Trophoblast cell (in vitro differentiated cells and primary cell): ENCODE results near the gene WDR38.

Experiments
- DNase-seq, 2 donors: peaks; one replicate each; pipeline ENCODE4 v3.0.0-alpha.2; 2016
- H2AFZ ChIP-seq: 2 replicates; pipeline ENCODE4 v1.6.1; 2013; ENCODE audit warnings: low read length, moderate library complexity, mild to moderate bottlenecking; ENCODE audit not compliant: insufficient read depth, poor library complexity
- H2AK5ac ChIP-seq: 2 replicates; pipeline ENCODE4 v1.6.1; 2013; ENCODE audit warnings: mild to moderate bottlenecking, low read length
- H2BK120ac ChIP-seq: 2 replicates; pipeline ENCODE4 v1.6.1; 2013; ENCODE audit warnings: low read length, mild to moderate bottlenecking, moderate library complexity; ENCODE audit not compliant: insufficient read depth, poor library complexity
- H2BK12ac ChIP-seq: 2 replicates; pipeline ENCODE4 v1.6.1; 2013; ENCODE audit warnings: mild to moderate bottlenecking, low read length, moderate library complexity
- H2BK5ac ChIP-seq: 2 replicates; pipeline ENCODE4 v1.6.1; 2013; ENCODE audit warnings: low read length, low read depth, moderate library complexity, mild to moderate bottlenecking; ENCODE audit not compliant: poor library complexity
- H3K14ac ChIP-seq: 2 replicates; pipeline ENCODE4 v1.6.1; 2013; ENCODE audit warnings: mild to moderate bottlenecking, low read length
- H3K18ac ChIP-seq: 2 replicates; pipeline ENCODE4 v1.6.1; 2013; ENCODE audit warnings: mild to moderate bottlenecking, low read length
- H3K23ac ChIP-seq: 2 replicates; pipeline ENCODE4 v1.6.1; 2013; ENCODE audit warnings: low read length
- H3K27ac ChIP-seq: 2 replicates; pipeline ENCODE4 v1.5.1; 2013; ENCODE audit warnings: low read depth, mild to moderate bottlenecking, inconsistent platforms, low read length, moderate library complexity
- H3K27me3 ChIP-seq: 2 replicates; pipeline ENCODE4 v1.6.1; 2013; ENCODE audit warnings: inconsistent platforms, mild to moderate bottlenecking, low read length, moderate library complexity; ENCODE audit not compliant: insufficient read depth
- H3K36me3 ChIP-seq, 2 experiments: 1 replicate in 1 of 2; 2 replicates in 1 of 2; pipeline ENCODE4 v1.6.1; 2013; ENCODE audit warnings: low read length in 2 of 2, mild to moderate bottlenecking in 2 of 2, moderate library complexity in 1 of 2; ENCODE audit not compliant: insufficient read depth in 2 of 2, control insufficient read depth in 1 of 2
- H3K4ac ChIP-seq: 2 replicates; pipeline ENCODE4 v1.6.1; 2013; ENCODE audit warnings: low read depth, mild to moderate bottlenecking, low read length, moderate library complexity
- H3K4me1 ChIP-seq, 2 experiments: 1 replicate in 1 of 2; 2 replicates in 1 of 2; pipeline ENCODE4 v1.6.1; 2013; ENCODE audit warnings: low read length in 2 of 2, mild to moderate bottlenecking in 2 of 2, moderate library complexity in 1 of 2; ENCODE audit not compliant: insufficient read depth in 2 of 2, control insufficient read depth in 1 of 2
- H3K4me2 ChIP-seq: 2 replicates; pipeline ENCODE4 v1.6.1; 2013; ENCODE audit warnings: inconsistent platforms, mild to moderate bottlenecking, low read length, moderate library complexity
- H3K4me3 ChIP-seq: 2 replicates; pipeline ENCODE4 v1.5.1; 2013; ENCODE audit warnings: mild to moderate bottlenecking, low read depth, low read length, inconsistent platforms
- H3K79me1 ChIP-seq: one replicate; pipeline ENCODE4 v1.6.1; 2013; ENCODE audit warnings: low read length
- H3K79me2 ChIP-seq: 2 replicates; pipeline ENCODE4 v1.6.1; 2013; ENCODE audit warnings: low read length, mild to moderate bottlenecking; ENCODE audit not compliant: control insufficient read depth, insufficient read depth, poor library complexity
- H3K9ac ChIP-seq: 2 replicates; pipeline ENCODE4 v1.6.1; 2013; ENCODE audit warnings: mild to moderate bottlenecking, low read length
- H3K9me3 ChIP-seq: 2 replicates; pipeline ENCODE4 v1.6.1; 2013; ENCODE audit warnings: low read depth, mild to moderate bottlenecking, control low read depth, inconsistent platforms, low read length; ENCODE audit not compliant: insufficient read depth
- H4K12ac ChIP-seq: 2 replicates; pipeline ENCODE4 v1.6.1; 2013; ENCODE audit warnings: low read depth, mild to moderate bottlenecking, low read length, moderate library complexity
- H4K8ac ChIP-seq: 2 replicates; pipeline ENCODE4 v1.6.1; 2013; ENCODE audit warnings: low read depth, mild to moderate bottlenecking, low read length, moderate library complexity
- H4K91ac ChIP-seq: one replicate; pipeline ENCODE4 v1.6.1; 2013; ENCODE audit warnings: low read depth, mild to moderate bottlenecking, low read length, moderate library complexity
- WGBS: extraction: QIAGEN DNeasy Blood & Tissue Kit; methylation state at CpG from one replicate; pipeline ENCODE4 v1.1.7; 2013; ENCODE audit warnings: missing lambda C conversion rate; ENCODE audit not compliant: insufficient read length, insufficient coverage; ENCODE audit errors: extremely low coverage; 5-methylcytosine and 5-hydroxymethylcytosine counted together

The WDR38 gene

DNA sequence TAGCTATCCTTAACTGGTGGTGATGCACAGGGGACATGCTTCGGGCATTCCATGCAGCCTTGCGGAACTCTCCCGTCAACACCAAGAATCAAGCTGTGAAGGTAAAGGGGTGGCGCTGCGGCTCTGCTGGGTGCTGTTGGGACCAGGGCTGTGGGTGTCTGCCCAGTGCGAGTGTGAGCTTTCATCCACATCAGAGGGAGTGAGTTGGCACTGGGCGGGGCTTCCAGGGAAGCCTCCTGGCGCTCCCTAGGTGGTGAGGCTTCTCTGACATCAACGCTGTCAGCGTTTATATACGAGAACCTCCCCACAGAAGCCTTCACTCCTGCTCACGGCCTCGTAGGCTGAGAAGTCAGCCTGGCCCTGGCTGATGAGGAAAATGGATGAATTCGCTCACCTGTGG, 20.4 kb downstream of the WDR38 start:
- no peak overlapping the region for H3K9ac ChIP-seq
- no peaks in the 10 kb centered on the region for H3K27me3 ChIP-seq
- no peak overlapping the region for H4K12ac ChIP-seq
- H3K4me1 ChIP-seq, result peaks cover 9 to 10% of the 10 kb centered on the region in 2 experiments
- H3K27ac ChIP-seq, result no peak overlapping the region
- WGBS, result no CpG with 5 or more reads among the region's 14 CpGs
- H4K91ac ChIP-seq, result no peak overlapping the region
- H3K9me3 ChIP-seq, result peaks cover 3% of the 10 kb centered on the region
- no peak overlapping the region for H2BK120ac ChIP-seq
- H3K14ac ChIP-seq, result no peak overlapping the region
- H3K4me3 ChIP-seq, result peak overlapping the region; percentile 33
- H2BK5ac ChIP-seq, result no peak overlapping the region
- H2AFZ ChIP-seq, result no peak overlapping the region
- H3K79me2 ChIP-seq, result peaks cover 21% of the 10 kb centered on the region
- DNase-seq, result no peak
- H3K4ac ChIP-seq, result no peak overlapping the region
- no peak overlapping the region for H2BK12ac ChIP-seq
- peak overlapping the region; percentile 7 for H3K18ac ChIP-seq
- H3K36me3 ChIP-seq, result peaks cover 43 to 58% of the 10 kb centered on the region in 2 experiments
- H3K79me1 ChIP-seq, result peaks cover 14% of the 10 kb centered on the region
- no peak overlapping the region for H2AK5ac ChIP-seq
- H4K8ac ChIP-seq, result no peak overlapping the region
- no peak overlapping the region for H3K23ac ChIP-seq
- H3K4me2 ChIP-seq, result no peak overlapping the region

DNA sequence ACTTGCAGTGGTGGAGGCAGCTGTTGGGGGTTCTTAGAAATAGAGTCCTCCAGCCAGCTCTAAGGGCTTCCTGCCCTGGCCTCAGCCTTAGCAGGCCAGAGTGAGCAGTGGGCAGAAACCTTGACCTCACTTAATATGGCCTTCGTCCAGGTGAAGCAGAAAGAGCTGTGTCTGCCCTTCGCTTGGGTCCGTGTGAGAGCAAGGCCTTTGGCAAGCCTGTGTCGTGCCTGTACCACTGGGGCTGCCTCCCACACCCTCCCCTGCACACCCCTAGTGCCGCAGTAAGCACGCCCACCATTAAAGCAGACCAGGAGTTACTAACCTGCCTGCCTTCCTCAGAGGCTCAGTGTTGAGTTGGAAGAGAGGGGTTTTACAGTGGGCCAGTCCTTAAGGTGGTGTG, 22.2 kb downstream of the WDR38 start:
- no CpG with 5 or more reads among the region's 6 CpGs for WGBS
- Histone ChIP-seq H3K4me2 (no peak overlapping the region), H2BK120ac (no peak overlapping the region)

GRCh38 chr9:124877021-124877782, 23.9 kb downstream of the WDR38 start:
- H2AK5ac ChIP-seq, result no peak overlapping the region
- peaks cover 2 to 3% of the 10 kb centered on the region in 2 experiments for H3K4me1 ChIP-seq
- no peaks in the 10 kb centered on the region for H3K27me3 ChIP-seq
- H3K9me3 ChIP-seq, result peaks cover 5% of the 10 kb centered on the region
- no peak overlapping the region for H4K12ac ChIP-seq
- H3K18ac ChIP-seq, result no peak overlapping the region
- no peak overlapping the region for H2AFZ ChIP-seq
- 100% methylated on average over 4 of the region's 14 CpGs for WGBS
- H3K9ac ChIP-seq, result no peak overlapping the region
- H3K23ac ChIP-seq, result no peak overlapping the region
- H3K4ac ChIP-seq, result no peak overlapping the region
- H3K14ac ChIP-seq, result no peak overlapping the region
- no peak overlapping the region for H2BK12ac ChIP-seq
- H4K8ac ChIP-seq, result no peak overlapping the region
- no peak overlapping the region for H3K27ac ChIP-seq
- H3K79me1 ChIP-seq, result no peaks in the 10 kb centered on the region
- H3K4me2 ChIP-seq, result no peak overlapping the region
- no peaks in the 10 kb centered on the region for H3K79me2 ChIP-seq
- no peak overlapping the region for H2BK120ac ChIP-seq
- no peak overlapping the region for H4K91ac ChIP-seq
- H3K36me3 ChIP-seq, result peaks cover 55 to 76% of the 10 kb centered on the region in 2 experiments
- H3K4me3 ChIP-seq, result no peak overlapping the region
- no peak overlapping the region for H2BK5ac ChIP-seq
- DNase-seq, result no peak

More for the DNA sequence above, 22.2 kb downstream of the WDR38 start:
- H3K4me1 ChIP-seq, result peaks cover 6 to 7% of the 10 kb centered on the region in 2 experiments
- H4K8ac ChIP-seq, result no peak overlapping the region
- no peak overlapping the region for H4K12ac ChIP-seq
- peaks cover 50 to 70% of the 10 kb centered on the region in 2 experiments for H3K36me3 ChIP-seq
- no peak overlapping the region for H2AFZ ChIP-seq
- peaks cover 1% of the 10 kb centered on the region for H3K79me1 ChIP-seq
- H3K9me3 ChIP-seq, result peaks cover 5% of the 10 kb centered on the region
- no peak overlapping the region for H3K23ac ChIP-seq
- H3K14ac ChIP-seq, result no peak overlapping the region
- H3K4me3 ChIP-seq, result no peak overlapping the region
- H3K4ac ChIP-seq, result no peak overlapping the region
- no peaks in the 10 kb centered on the region for H3K27me3 ChIP-seq
- no peak overlapping the region for H3K9ac ChIP-seq
- H3K18ac ChIP-seq, result no peak overlapping the region
- H2BK12ac ChIP-seq, result no peak overlapping the region
- no peak overlapping the region for H2AK5ac ChIP-seq
- peaks cover 5% of the 10 kb centered on the region for H3K79me2 ChIP-seq
- no peak for DNase-seq
- H4K91ac ChIP-seq, result no peak overlapping the region
- no peak overlapping the region for H2BK5ac ChIP-seq
- no peak overlapping the region for H3K27ac ChIP-seq

GRCh38 chr9:124878021-124878420, 24.8 kb downstream of the WDR38 start:
- Histone ChIP-seq H2BK120ac (no peak overlapping the region), H2AFZ (no peak overlapping the region), H3K79me2 (no peaks in the 10 kb centered on the region), H3K23ac (no peak overlapping the region), H3K14ac (no peak overlapping the region), H3K27me3 (no peaks in the 10 kb centered on the region), H3K27ac (no peak overlapping the region), H3K18ac (no peak overlapping the region), H4K91ac (no peak overlapping the region), H3K36me3 (peaks cover 60 to 78% of the 10 kb centered on the region in 2 experiments), H3K4me2 (no peak overlapping the region), H2AK5ac (no peak overlapping the region), H2BK5ac (no peak overlapping the region), H4K8ac (no peak overlapping the region), H4K12ac (no peak overlapping the region), H2BK12ac (no peak overlapping the region), H3K4me1 (no peaks in the 10 kb centered on the region), H3K4me3 (no peak overlapping the region), H3K9me3 (peaks cover 5% of the 10 kb centered on the region), H3K4ac (no peak overlapping the region), H3K79me1 (no peaks in the 10 kb centered on the region), H3K9ac (no peak overlapping the region)
- no CpG with 5 or more reads among the region's 1 CpG for WGBS
- no peak for DNase-seq
